ENCODE measurements around the gene ESPNL.
"Not testable (repeated sequence)": the region's sequence is repeated elsewhere in the genome, so short reads cannot be mapped to it uniquely, and the experiment has no call there.

The ESPNL gene

DNA sequence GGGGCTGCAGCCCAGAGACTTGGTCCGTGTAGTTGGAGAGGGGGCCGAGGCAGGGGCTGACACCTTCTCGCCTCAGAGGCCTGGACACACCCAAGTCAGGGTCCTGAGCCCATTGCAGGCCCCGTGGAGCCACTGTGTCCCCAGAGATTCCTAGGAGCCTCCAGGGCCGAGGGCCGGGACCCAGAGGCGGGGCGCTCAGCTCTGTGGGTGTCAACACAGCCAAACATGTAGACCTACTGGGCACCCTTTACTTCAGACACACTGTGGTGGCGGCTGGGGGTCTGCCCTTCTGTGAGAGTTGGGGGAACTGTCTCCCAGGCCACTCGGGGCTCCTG is 459 bp upstream of the ESPNL start:
- no peak for DNase-seq (ENCODE audit: low spot score)

GRCh38 chr2:238100821-238101771 is 956 bp downstream of the ESPNL start:
- DNase-seq (ENCODE audit: low spot score): no peak

GRCh38 chr2:238101891-238102841 is 2.0 kb downstream of the ESPNL start:
- no peak for DNase-seq (ENCODE audit: low spot score)

GRCh38 chr2:238102865-238103264 is 2.7 kb downstream of the ESPNL start:
- no peak for DNase-seq (ENCODE audit: low spot score)

DNA sequence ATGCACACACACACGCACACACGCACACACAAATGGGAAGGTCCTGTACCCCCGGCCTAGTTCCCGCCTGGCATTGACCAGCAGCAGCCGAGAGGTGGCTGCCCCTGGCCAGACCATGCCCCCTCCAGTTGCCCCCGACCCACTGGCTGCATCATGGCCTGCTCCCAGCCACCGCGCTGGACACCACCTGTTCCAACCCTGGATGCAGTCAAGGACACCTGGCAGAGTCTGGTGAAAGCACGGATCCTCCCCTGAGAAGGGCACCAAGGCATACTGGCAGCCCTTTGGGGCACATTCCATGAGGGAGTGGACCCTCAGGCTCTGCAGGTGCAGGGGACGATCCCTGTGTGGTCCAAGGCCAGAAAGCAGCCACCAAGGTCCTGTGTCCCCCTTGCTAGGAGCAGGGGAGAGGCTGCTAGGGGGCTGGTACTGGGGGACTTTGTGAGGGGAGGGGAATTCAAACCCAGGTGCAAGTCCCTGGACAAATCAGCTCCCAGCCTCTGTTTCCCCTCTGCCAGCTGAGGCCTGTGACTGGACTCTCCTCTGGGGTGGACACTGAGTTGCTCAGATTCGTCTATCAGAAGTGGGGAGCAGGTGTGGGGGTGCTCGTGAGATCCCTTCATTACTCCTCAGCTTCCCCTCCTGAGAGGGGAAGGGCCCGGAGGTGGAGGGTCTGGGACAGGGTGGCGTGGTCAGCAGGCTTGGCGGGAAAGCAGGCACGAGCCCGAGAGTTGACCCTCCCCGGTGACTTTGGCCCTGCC is 3.5 kb downstream of the ESPNL start:
- DNase-seq (ENCODE audit: low spot score): no peak

DNA sequence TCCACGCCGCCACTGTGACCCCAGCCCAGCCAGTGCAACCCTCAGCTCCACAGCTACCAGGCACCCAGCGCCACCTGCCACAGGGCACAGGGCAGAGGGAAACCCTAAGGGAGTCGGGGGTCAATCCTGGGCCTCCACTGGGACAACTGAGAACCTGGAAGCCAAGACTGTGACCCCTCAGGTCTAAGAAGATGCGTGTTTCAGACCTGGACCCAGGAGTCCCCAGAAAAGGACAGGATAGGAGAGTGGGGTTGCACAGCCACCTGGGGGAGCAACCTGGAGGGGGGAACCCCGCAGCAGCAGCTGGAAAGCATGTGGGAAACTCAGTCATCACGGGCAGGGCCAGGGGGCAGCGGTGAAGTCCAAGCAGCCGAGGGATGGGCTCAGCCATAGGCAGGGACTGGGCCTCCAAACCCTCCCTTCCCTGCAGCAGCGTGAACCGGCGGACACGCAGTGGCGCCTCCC is 4.1 kb downstream of the ESPNL start:
- no peak for DNase-seq (ENCODE audit: low spot score)

DNA sequence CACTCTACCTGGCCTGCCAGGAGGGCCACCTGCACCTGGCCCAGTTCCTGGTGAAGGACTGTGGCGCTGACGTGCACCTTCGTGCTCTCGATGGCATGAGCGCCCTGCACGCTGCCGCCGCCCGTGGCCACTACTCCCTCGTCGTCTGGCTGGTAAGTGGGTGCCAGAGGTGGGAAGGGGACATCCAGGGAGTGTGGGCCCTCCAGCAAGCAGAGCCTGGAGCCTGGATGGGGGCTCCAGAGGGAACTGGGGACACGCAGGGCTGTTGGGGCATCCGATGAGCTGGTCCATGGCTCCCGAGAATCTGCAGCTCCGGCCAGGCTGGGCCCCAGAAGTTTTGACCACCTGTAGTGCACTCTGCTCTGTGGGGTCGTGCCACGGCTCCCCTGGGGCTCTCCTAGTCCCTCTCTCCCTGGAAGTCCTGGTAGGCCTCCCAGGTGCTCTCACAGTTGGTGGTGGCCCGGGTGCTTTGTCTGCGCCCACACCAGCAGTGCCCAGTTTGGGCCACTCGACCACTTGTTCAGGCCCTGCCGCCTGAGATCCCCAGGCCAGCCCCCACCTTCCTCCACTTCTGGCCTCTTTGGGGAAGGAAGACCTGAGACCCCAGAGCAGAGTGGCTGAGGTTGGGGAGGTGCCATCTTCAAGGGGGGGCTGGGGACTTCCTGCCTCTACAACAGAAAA is 4.7 kb downstream of the ESPNL start:
- DNase-seq (ENCODE audit: low spot score): no peak

DNA sequence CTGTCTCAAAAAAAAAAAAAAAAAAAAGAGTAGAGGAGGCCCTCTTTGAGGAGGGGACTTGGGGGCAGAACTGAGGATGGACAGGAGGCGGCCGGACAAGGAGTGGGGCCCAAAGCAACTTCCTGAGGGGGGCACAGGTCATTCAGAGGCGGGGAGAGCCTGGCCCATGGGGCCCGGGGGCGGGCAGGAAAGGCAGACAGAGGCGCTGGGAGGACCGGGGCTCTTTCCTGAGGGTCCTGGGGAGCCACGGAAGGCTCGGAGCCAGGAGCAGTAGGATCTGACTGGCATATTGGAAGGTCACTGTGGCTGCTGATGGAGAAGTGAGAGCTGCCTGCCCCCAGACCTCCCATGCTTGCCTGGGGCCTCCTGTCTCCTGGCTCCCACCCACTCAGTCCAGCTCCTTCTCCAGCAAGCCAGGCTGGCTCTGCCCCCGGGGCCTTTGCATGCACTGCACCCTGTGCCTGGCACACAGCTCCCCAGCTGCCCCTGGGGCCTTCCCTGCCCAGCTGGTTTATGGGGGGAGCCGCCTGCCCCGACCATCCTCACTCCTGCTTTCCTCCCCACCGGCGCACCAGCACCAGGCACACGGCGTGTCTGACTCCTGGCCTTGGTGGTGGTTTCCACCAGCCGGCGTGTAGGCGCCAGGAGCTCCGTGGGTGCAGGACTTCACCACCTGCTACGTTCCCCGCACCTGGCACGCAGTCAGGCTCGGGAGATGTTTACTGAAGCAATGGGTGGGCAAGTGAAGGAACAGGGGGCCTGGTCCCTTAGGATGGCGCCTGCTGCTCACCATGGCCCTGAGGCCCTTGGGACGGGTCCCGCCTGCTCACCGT is 5.6 kb downstream of the ESPNL start:
- DNase-seq (ENCODE audit: low spot score): no peak

GRCh38 chr2:238106339-238106697 is 6.2 kb downstream of the ESPNL start:
- no peak for DNase-seq (ENCODE audit: low spot score)

DNA sequence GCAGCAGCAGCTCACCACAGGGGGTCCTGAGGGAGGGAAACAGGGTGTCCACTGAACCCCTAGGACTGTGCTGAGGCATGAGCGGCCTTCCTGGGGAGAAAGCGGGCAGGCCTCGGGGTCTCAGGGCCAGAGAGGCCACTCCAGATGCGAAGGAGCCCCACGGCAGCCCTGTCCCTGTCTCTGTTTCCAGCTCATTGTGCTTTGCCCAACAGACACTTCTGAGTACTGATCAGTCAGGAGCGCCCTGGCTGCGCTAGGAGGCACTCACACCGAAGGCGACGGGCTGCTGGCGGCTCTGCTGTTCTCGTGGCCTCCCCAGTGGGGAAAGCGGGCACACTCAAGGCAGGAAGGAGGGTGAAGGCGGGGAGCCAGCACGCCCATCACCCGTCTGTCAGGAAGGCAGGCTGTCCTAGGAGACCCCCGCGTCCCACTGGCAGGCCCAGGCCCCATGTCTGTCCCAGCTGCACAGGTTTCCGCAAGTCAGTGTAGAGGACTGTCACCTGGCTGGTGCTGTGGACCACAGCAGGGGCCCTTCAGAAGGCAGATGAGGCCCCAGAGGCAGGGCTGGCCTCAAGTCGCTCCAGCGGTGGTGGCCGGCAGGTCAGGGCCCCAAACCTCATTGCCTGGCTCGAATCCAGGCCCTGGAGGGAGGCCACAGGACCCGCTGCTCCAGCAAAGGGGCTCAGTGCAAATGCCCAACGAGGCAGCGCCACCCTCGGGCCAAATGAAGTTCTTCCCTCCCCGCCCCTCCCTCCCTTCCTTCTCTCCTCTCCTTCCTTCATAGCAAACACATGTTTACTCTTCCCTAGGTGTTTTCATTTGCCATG is 6.8 kb downstream of the ESPNL start:
- DNase-seq (ENCODE audit: low spot score): no peak

DNA sequence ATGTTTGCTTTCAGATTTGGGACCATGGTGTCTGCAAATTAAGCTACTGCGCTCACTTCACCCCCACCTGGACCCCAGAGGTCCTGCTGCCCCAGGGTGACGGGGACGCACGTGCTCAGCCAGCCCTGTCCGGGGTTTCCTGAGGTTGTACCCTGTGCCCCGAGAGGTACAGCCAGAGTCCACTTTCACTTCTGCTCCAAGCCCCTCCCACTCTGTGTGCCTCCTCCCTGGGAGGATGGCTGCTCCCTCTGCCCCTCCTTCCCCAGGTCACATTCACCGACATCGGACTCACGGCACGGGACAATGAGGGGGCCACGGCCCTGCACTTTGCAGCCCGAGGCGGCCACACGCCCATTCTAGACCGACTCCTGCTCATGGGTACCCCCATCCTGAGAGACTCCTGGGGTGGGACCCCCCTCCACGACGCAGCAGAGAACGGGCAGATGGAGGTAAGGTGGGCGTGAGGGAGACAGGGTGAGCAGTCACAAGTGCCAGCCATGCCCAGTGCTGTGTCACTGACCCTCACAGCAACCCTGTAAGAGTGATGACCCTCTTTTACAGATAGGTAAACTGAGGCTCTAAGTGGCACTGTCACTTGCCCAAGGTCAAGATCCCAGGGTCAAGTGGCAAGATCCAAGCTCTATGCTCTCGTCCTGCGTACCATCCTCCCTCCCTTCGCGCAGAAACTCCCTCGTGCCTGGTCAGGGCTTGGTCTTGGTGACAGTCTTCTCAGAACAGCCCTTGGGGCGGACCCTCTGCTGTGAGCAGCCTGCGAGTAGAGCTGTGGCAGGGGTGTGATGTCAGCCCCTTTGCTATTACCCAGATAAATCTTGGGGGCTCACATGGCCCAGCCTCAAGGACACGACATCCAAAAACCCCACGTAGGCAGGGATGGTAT is 7.6 kb downstream of the ESPNL start:
- no peak for DNase-seq (ENCODE audit: low spot score)

DNA sequence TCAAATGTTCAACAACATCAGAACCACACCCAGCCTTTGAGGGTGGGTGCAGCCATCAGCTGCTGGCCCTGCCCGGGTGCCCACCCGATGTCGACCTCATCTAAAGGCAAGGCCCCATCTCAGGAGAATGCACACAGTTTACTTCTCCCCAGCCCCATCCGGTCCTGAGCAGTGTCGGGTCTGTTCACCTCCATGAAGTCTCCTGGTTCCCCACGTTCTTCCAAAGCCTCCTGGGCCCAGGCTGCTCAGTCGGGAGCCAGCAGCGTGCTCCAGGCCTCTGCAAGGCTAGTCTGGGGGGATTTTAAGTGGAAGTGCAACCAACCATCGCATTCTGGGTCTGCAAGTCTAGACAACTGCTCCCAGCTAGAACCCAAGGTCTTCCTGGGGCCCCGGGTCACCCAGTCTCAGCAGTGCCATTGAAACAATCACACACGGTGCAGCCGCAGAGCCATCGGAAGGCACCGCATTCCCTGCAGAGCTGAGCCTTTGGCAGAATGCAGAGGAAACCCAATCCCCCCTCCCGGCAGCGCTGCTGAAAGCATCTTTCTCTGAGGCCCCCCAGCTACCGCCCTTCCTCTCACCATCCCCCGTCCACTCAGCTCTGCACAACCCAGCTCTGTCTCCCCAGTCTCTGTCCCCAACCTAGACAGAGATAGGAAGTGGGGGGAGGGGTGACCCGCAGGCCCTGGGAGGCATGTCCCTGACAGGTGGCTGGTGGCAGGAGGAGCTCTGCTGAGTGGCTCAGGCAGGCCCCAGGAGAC is 8.5 kb downstream of the ESPNL start:
- no peak for DNase-seq (ENCODE audit: low spot score)

DNA sequence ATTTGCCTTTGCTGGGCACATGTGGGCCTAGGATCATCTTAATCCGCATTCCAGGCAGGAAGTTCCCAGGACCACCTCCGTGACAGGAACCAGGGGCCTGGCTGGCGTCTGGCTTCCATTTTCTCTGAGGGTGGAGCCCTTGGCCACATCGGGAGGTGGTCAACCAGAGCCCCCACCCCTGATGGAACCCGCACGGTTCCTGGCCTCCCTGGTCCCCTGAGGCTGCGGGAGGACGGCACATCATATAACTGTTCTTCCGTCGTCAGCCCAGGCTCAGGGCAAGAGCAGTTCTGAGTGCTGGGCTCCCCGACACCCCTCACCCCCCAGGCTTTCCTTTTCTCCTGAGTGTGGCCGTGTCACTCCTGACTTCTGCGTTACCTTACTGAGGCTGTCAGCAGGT is 13.5 kb downstream of the ESPNL start:
- no peak for DNase-seq (ENCODE audit: low spot score)

DNA sequence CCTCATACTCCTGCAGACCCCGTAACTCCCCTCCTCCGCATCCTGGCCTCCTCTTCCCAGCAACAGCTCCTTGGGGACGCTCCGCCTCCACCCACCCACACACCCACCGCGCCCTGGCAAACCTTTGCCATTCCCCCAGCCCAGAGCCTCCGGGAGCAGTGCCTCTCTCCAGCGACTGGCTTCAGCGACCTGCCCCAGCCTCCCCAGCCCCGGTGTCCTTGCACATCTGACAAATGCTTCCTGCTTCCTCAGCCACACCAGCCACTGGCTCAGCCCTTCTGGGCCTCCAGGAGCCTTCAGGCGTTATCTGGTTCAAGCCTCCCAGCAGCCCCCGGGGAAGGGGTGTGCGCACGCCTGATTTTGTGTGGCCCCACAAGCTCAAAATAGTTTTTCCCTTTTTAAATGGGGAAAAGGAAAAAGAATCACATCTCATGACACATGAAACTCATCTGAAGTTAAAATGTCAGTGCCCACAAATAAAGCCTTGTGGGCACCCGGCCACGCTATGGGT is 14.2 kb downstream of the ESPNL start:
- DNase-seq (ENCODE audit: low spot score): no peak

GRCh38 chr2:238114851-238115660 is 14.9 kb downstream of the ESPNL start:
- DNase-seq (ENCODE audit: low spot score): no peak

DNA sequence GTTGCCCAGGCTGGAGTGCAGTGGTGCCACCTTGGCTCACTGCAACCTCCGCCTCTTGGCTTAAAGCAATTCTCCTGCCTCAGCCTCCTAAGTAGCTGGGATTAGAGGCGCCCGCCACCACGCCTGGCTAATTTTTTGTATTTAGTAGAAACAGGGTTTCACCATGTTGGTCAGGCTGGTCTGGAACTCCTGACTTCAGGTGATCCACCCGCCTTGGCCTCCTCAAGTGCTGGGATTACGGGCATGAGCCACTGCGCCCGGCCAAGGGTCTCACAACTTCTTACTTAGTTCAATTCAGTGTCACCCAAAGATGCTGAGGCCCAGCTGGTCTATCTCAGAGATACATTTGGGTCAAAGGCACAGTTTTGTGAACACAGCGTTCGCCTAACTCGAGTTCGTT is 15.6 kb downstream of the ESPNL start:
- not testable (repeated sequence) for DNase-seq (ENCODE audit: low spot score)

Measured in AG08395 (cell line).